ENCODE measurements around the gene ACBD6. TPM values are rescaled to one million over a fixed set of nuclear protein-coding genes. Genes with fewer than 3 reads are reported as not detected.

Gene ACBD6
- total and polyA plus RNA-seq, 2 experiments from 2014 or later: 75.7 to 88.8 TPM

GRCh38 chr1:180536821-180537372, 34.5 kb upstream of the ACBD6 start:
- Histone ChIP-seq H3K4me2 (no peak overlapping the region), H3K27me3 (ENCODE audit: insufficient read depth) (no peaks in the 10 kb centered on the region), H4K20me1 (replicated peaks; ENCODE audit: insufficient read depth) (no peaks in the 10 kb centered on the region), H3K36me3 (ENCODE audit: insufficient read depth) (no peaks in the 10 kb centered on the region), H2AFZ (peak overlapping the region; percentile 84), H3K27ac (ENCODE audit: low read depth) (no peak overlapping the region), H3K79me2 (replicated peaks; ENCODE audit: insufficient read depth) (no peaks in the 10 kb centered on the region), H3K9me2 (ENCODE audit: insufficient read depth) (no peaks in the 10 kb centered on the region), H3K4me1 (ENCODE audit: insufficient read depth) (peaks cover 4% of the 10 kb centered on the region; the same call in 1 of the 2 replicates), H3F3A (replicated peaks; ENCODE audit: low read depth) (no peaks in the 10 kb centered on the region), H3K4me3 (no peak overlapping the region)
- Mint-ChIP-seq H3K36me3 (ENCODE audit: low read depth) (no peaks in the 10 kb centered on the region), H3K4me3 (no peak overlapping the region), H3K9me3 (no peaks in the 10 kb centered on the region), H3K27me3 (ENCODE audit: insufficient read depth, low read depth, poor library complexity) (peaks cover 3% of the 10 kb centered on the region), H3K4me1 (peaks cover 11% of the 10 kb centered on the region), H3K27ac (no peak overlapping the region)
- TF ChIP-seq EZH2 (IDR thresholded peaks at IDR 0.05; ENCODE audit: low read depth, unreplicated experiment) (no peak), POLR2AphosphoS5 (IDR thresholded peaks at IDR 0.05; ENCODE audit: low read depth) (no peak), ZNF331 (CRISPR knock-in tag; IDR thresholded peaks at IDR 0.05; ENCODE audit: low read depth) (no peak), JUNB (IDR thresholded peaks at IDR 0.05; ENCODE audit: unreplicated experiment) (no peak), ETS1 (IDR thresholded peaks at IDR 0.05) (no peak), EZH2phosphoT487 (IDR thresholded peaks at IDR 0.05; ENCODE audit: unreplicated experiment) (no peak), ZNF462 (CRISPR knock-in tag; IDR thresholded peaks at IDR 0.05) (no peak), CTCF (conservative IDR thresholded peaks at IDR 0.05; ENCODE audit: low read depth in 2 of 2) (no peak), ZNF114 (CRISPR knock-in tag; IDR thresholded peaks at IDR 0.05) (no peak), NANOG (IDR thresholded peaks at IDR 0.05; ENCODE audit: borderline replicate concordance) (no peak), CREB1 (CRISPR knock-in tag; IDR thresholded peaks at IDR 0.05; ENCODE audit: low read depth) (no peak), STAT1 (IDR thresholded peaks at IDR 0.05; ENCODE audit: unreplicated experiment) (no peak), REST (IDR thresholded peaks at IDR 0.05; ENCODE audit: unreplicated experiment) (no peak)
- ATAC-seq: no peak
- DNase-seq (ENCODE audit: low spot score): no peak
